Cardiac fibroblast (primary cell): ENCODE data around the gene PRCP.
A peak's percentile ranks its signal among the peaks of the same experiment; 100 is the strongest.
"Not testable (repeated sequence)": the region's sequence is repeated elsewhere in the genome, so short reads cannot be mapped to it uniquely, and the experiment has no call there.

Experiments
- DNase-seq, 2 donors: peaks; one replicate each; pipeline versions ENCODE4 v3.0.0 to v3.0.0-alpha.2; 2010; ENCODE audit warnings: low read depth in 2 of 2
- H3K4me3 ChIP-seq, 2 donors: replicated peaks in 1 of 2; 1 replicate in 1 of 2; 2 replicates in 1 of 2; pipeline ENCODE4 v1.5.1; 2011; ENCODE audit warnings: low read depth in 2 of 2, low read length in 2 of 2, mild to moderate bottlenecking in 2 of 2, moderate library complexity in 1 of 2
- TF ChIP-seq, protein P1 (sequence below): IDR thresholded peaks from one replicate; pipeline ENCODE4 v1.5.1; 2011; ENCODE audit warnings: low read depth, mild to moderate bottlenecking, low read length, inconsistent platforms

The PRCP gene

DNA sequence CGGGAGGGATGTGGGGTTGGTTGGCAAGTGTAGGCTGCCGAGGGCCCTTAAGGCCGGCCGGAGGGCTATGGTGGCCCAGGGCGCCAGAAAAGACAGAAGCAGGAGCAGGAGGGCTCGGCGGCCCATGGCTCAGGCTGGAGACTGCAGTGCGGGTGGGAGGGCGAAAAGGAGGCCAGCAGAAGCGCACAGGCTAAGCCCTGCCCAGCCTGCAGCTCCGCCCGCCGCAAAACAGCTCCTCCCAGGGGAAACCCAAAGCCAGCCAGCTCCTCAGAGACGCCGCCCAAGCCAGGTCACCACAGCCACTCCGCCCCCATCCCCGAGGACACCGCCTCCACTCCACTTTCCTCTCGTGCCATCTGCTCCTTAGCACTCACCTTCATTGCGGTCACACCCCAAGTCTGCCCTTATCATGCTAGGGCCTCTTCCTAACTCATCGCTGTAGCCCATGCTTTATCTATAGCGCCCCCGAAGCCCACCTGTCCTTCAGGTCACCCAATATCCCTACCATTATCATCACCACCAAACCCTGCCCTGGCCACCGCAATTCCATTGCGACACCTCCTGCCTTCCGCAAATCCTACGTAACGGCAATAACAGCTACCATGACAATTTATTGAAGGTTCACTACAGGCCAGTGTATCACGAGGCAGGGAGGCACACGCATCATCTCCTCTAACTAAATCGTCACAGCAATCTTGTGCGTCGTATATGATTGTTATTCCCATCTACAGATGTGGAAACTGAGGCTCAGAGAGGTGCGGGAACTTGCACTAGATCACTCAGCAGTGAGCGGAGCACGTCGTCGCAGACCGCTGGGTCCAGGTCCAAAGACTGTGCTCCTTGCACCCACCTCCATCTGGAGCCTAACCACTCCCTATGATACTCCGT, at the start of gene PRCP:
Gene PRCP, minus strand, starts transcription at position 154 of the 888 bp plus-strand sequence. Its CDS starts 28 bp downstream, at position 126.
- TF ChIP-seq, protein P1, sequence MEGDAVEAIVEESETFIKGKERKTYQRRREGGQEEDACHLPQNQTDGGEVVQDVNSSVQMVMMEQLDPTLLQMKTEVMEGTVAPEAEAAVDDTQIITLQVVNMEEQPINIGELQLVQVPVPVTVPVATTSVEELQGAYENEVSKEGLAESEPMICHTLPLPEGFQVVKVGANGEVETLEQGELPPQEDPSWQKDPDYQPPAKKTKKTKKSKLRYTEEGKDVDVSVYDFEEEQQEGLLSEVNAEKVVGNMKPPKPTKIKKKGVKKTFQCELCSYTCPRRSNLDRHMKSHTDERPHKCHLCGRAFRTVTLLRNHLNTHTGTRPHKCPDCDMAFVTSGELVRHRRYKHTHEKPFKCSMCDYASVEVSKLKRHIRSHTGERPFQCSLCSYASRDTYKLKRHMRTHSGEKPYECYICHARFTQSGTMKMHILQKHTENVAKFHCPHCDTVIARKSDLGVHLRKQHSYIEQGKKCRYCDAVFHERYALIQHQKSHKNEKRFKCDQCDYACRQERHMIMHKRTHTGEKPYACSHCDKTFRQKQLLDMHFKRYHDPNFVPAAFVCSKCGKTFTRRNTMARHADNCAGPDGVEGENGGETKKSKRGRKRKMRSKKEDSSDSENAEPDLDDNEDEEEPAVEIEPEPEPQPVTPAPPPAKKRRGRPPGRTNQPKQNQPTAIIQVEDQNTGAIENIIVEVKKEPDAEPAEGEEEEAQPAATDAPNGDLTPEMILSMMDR, result no peak
- peak; percentile 92 for DNase-seq
- peak within 1 kb of the TSS; percentile 76 to 78 for H3K4me3 ChIP-seq

DNA sequence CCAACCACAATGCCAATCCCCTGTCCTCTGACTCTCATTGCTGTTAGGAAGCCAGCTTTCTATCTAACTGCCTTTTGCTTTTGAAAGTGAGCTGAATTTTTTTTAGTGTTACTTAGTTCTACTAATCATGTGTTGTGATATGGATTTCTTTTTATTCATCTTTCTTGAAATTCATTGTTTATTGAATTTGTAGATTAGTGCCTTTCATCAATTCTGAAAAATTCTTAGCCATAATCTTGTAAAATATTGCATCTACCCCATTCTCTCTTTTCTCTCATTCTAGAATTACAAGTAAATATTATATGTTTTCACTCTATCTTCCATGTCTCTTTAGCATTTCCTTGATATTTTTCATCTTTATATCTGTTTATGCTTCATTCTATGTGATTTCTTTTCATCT, 49.1 kb upstream of the PRCP start:
- no peak for DNase-seq
- TF ChIP-seq, protein P1, result no peak
- H3K4me3 ChIP-seq, result no peak overlapping the region

DNA sequence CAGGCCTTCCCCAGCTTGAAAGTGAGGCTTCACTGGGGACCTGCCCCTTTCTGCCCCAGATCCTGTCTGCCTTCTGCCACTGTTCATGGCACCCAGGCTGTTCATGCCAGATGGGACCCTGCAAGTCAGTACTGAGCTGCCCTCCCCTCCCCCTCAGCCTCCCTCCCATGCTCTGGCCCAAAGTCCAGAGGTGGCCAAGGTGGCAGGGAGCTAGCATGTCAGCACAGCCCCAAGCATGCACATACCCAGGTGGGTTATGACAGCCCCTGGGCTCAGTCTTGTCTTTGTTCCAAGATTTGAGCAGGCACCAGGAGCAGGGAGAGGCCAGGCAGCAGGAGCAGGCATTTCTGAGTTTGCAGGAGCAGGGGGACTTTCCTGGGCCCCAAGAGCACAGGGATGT, 45.5 kb upstream of the PRCP start:
- TF ChIP-seq, protein P1, result no peak
- DNase-seq, result no peak
- no peak overlapping the region for H3K4me3 ChIP-seq

DNA sequence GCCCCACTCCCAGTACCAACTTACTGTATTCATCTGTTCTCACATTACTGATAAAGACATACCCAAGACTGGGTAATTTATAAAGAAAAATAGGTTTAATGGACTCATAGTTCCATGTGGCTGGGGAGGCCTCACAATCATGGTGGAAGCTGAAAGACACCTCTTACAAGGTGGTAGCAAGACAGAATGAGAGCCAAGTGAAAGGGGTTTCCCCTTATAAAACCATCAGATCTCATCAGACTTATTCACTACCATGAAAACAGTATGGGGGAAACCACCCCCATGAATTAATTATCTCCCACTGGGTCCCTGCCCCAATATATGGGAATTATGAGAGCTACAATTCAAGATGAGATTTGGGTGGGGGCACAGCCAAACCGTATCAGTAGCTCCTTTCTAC, 44.8 kb upstream of the PRCP start:
- not testable (repeated sequence) for DNase-seq, H3K4me3 ChIP-seq

DNA sequence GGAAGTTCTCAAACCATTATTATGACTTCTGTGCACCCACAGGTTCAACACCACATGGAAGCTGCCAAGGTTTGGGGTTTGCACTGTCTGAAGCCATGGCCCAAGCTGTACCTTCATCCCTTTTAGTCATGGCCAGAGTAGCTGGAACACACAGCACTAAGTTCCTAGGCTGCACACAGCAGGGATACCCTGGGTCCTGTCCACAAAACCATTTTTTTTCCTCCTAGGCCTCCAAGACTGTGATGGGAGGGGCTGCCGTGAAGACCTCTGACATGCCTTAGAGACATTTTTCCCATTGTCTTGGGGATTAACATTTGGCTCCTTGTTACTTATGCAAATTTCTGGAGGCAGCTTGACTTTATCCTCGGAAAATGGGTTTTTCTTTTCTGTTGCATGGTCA, 44.0 kb upstream of the PRCP start:
- TF ChIP-seq, protein P1, result no peak
- H3K4me3 ChIP-seq, result no peak overlapping the region
- DNase-seq, result no peak

DNA sequence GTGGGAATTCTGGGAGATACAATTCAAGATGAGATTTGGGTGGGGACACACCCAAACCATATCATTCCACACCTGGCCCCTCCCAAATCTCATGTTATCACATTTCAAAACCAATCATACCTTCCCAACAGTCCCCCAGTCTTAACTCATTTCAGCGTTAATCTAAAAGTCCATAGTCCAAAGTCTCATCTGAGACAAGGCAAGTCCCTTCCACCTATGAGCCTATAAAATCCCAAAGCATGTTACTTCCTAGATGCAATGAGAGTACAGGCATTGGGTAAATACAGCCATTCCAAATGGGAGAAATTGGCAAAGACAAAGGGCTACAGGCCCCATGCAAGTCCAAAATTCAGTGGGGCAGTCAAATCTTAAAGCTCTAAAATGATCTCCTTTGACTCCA, 43.2 kb upstream of the PRCP start:
- not testable (repeated sequence) for DNase-seq, H3K4me3 ChIP-seq

DNA sequence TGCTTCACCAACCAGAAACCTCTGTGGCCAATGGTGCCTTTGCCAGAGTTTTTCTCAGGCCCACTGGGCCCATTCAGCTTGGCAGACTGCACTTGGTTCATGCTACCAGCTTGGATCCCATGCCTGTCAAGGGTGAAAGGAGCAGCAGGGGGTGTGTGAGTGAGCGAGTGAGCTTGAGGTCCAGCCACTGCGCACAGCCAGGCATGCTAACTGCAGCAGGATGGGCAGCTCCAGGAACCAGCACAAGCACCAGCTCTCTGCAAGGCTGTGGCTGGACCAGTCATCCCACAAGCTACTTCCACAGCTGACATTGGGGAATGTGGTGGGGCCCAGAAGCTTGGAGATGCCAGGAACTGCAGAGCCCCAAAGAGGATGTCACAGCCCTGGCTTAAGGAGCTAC, 42.1 kb upstream of the PRCP start:
- H3K4me3 ChIP-seq, result no peak overlapping the region
- DNase-seq, result no peak
- TF ChIP-seq, protein P1, result no peak

DNA sequence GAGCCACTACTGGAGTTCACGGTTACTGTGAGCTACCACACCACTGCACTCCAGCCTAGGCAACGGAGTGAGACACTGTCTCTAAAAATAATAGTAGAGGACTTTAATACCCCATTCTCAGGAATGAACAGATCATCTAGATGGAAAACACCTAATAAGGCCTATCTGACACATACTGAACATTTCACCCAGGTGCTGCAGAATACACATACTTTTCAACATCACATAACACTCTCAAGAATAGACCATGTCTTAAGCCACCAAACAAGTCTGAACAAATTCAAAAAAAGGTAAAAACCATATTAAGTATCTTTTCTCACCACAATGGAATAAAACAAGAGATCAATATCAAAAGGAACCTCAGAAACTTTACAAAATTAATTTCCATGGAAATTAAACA, 39.2 kb upstream of the PRCP start:
- DNase-seq, result no peak
- TF ChIP-seq, protein P1, result no peak

More for the DNA sequence above, 39.2 kb upstream of the PRCP start:
- H3K4me3 ChIP-seq, result no peak overlapping the region
